ENCODE measurements around the gene DIRAS3.
"Not testable (repeated sequence)": the region's sequence is repeated elsewhere in the genome, so short reads cannot be mapped to it uniquely, and the experiment has no call there.

Gene DIRAS3

DNA sequence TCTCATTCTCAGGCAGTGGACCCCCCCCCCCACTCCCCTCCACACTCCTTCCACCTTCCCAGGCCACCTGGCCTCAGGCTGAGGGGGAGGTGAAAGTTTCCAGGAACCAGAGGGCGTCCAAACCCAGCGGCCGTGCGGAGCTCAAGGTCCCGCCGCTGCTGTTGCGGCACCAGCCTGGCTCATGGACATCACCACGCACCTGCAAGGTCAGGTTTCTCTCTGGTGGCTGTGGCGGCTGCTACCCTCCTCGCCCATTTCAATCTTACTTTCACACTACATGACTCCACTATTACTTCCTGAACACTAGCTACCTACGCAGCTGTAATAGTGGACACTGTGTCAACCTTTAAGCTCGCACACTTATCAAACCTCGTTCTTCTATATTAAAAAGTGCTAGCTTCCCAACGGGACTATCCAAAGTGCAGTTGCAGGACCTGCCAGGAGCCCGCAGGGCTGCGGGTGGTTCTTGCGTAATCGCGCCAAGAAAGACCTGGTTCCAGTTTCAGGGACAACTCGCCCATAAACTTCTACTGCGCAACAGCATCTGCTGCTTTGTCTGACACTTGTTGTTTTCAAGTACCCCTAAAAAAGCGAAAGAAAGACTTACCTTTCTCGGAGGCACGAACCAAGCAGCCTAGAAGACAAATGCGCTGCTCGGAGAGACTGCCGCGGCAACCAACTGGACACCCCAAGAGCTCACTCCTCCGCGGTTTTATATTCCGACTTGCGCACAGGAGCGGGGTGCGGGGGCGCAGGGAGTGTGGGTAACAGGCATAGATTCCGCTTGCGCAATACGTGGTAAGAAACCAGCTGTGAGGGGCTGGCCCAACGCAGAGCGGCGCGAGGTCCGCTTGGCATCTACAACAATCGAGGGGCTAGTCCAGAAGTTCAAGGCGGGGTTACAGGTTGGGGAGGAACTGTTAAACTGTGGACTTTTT, at the start of gene DIRAS3:
DIRAS3 (minus strand) TSS at position 687 of the 938 bp plus-strand sequence. CDS start 3,330 bp downstream, outside the sequence.
- no peak for DNase-seq

- DNase-seq = no peak
Measured at GRCh38 chr1:68093737-68094136, 43.3 kb upstream of the DIRAS3 start.

- DNase-seq = no peak
Measured at GRCh38 chr1:68087184-68087583, 36.8 kb upstream of the DIRAS3 start.

- DNase-seq = no peak
Measured at GRCh38 chr1:68085752-68086151, 35.3 kb upstream of the DIRAS3 start.

DNA sequence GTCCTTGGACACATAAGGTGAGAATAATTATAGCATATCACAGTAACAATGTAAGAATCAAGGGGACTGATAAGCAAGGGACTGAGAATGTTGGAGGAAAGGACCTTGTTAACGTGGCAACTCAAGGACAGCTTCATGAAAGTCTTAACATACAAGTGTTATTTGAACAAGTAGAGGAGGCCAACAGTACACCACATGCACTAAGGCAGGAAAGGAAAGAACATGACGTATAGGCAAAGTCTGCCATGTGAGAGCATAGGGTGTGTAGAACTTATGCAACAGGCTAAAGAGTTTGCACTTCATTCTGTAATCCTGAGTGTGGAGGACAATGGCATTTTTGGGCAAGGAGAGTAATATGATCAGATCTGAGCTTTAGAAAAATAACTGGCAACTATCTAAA, 33.3 kb upstream of the DIRAS3 start:
- no peak for DNase-seq

GRCh38 chr1:68081775-68082283, 31.4 kb upstream of the DIRAS3 start:
- DNase-seq = no peak

- no peak for DNase-seq
Measured at GRCh38 chr1:68078647-68079046, 28.2 kb upstream of the DIRAS3 start.

GRCh38 chr1:68074472-68074871, 24.0 kb upstream of the DIRAS3 start:
- DNase-seq = no peak

DNA sequence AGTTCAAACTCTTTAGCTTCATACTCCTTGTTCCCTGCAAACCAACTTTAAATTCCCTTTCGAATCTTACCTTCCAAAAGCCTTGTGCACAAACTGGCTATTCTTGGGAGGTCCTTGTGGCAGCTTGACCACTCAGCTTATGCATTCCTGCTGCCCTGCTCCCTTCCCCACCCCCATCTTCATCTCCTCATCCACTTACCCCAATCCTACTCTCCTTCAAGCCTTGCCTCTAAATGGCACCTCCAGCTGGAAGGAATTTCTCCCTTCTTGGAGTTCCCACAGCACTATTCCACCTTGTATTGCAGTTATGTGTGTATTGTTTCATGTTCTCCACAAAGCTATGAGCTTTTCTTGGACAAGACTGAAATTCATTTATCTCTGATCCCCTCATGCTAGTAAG, 15.3 kb upstream of the DIRAS3 start:
- DNase-seq = no peak

GRCh38 chr1:68058053-68058452, 7.6 kb upstream of the DIRAS3 start:
- not testable (repeated sequence) for DNase-seq

DNA sequence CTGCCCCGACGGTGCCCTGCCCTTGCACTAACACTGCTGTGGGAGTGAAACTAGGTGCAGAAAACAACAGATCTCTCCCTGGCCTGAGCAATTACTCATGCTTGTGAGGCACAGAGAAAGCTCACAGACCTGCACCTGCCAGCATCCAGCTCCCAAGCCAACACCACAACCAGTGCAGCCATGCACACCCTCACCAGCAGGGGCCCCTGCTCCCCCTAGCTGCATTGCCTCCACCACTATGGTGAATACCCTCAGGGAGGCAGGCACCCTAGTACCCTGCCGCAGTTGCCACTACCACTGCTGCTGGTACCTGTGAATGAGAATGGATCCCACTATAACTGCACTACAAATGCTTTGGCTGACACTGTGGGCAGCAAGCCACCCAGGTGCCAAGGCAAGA, 7.1 kb upstream of the DIRAS3 start:
- DNase-seq = no peak

DNA sequence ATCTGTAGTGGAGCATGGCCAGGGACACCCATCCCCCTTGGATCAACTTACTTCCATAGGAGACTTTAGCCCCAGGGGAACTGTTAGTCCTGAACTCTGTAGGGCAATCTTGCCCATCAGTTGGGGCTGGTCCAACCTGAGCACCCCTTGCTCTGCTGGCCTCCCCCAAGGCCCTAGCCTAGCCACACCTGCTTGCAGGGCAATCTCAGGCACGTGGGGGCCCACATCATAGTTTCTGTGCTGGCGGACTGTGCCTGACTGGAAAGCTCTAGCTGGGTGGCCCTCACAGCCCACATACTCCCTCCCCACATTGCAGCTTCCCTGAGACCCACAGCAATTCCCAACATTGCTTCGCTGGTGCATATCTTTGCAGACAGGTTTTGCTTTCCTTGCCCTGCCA, 6.6 kb upstream of the DIRAS3 start:
- no peak for DNase-seq

DNA sequence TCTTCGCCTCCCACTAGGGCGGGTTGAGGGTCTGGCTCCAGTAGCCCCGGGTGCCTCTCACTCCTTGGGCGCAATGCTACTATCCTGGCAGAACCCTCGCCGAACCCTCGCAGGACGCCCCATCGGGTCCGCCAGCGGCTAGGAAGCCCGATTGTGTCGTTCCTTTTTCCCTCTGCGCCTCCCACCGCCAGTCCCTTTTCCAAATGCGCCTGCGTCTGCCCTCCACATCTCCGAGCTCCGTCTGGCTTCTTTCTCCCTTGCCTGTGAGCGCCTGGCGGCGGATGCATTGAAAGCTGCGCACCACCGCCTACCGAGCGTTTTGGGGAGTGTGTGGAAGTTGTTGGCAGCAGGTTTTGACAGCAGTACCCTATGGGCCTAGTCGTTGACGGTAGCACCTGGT, 1.0 kb upstream of the DIRAS3 start:
- no peak for DNase-seq

DNA sequence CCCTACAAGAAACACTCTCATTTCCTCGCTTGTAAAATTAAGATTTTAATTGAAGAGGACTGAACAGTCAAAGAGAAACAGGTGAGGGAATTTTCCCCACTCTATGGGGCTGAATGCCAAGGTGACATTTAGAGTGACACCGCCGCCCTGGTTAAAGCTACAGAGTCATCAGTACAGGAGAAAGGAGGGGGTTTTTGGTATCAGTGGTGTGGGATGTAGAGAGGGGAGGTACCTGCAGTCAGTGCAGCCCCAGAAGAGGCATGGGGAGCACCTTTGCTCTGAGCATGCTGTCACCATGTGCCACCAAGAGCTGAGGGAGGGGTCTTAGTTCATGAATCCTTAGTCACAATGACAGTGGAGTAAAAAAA, 2.8 kb downstream of the DIRAS3 start:
- DNase-seq = no peak

- DNase-seq = no peak
Measured at GRCh38 chr1:68046885-68047658, 3.4 kb downstream of the DIRAS3 start.

DNA sequence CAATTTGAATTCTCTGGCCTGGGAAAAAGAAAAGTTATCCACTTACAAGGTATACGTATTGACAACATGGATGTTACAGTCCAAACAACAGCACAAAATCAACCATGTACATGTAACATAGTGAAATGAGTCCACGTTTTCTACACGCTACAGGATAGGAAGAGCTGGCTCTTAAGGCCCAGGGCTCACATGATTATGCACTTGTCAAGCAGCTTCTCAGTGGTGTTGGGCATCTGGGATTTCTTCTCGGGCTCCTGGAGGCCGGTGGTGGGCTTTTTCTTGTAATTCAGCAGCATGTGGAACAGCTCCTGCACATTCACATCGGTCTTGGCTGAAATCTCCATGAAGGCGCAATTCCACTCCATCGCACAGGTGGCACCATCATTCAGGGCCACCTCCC, 4.0 kb downstream of the DIRAS3 start:
- no peak for DNase-seq

- no peak for DNase-seq
Measured at GRCh38 chr1:68045511-68046180, 4.8 kb downstream of the DIRAS3 start.

GRCh38 chr1:68043443-68044090, 6.9 kb downstream of the DIRAS3 start:
- DNase-seq = no peak

DNA sequence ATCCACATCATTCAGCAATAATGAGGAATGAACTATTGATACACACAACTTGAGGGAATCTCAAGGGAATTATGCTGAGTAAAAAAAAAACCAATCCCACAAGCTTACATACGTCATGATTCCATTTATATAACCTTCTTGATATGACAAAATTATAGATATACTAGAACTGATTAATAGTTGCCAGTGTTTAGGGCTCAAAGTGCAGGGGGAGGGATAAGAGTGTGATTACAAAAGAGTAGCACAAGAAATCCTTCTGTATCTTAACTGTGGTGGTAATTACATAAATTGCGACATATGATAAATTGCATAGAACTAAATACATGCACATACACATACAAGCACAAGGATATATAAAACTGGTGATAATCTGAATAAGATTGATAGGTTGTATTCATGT, 13.5 kb downstream of the DIRAS3 start:
- DNase-seq = no peak

- DNase-seq = no peak
Measured at GRCh38 chr1:68029444-68029843, 21.0 kb downstream of the DIRAS3 start.

GRCh38 chr1:68028566-68028965, 21.9 kb downstream of the DIRAS3 start:
- no peak for DNase-seq

DNA sequence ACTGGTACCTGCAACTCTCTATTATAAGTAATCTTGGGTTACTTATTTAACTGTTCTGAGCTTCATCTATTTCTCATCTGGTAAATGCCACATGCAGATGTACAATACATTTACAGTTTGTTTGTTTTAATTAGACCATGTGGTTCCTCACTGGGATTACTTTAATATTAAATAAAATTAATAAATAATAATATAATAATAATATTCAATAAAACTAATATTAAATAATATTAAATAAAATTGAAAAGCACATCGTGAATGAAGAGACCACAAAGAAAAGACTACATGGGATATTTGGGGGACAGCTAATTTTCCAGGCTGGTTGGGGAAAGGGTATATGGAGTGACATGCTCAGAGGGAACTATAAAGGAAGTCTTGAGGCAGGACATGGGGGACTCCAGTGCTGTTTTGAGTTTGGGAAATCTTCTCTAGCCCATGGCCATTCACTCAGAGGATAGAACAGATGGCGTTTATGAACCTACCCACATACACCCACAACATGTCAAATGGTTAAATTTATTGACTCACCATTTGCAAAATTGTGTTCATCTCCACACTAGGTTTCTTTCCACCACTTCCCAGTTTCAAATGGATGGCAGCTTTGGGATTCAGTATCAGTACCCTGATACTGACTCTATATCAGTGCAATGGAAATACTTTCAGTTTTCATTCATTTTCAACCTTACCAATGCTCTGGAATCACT, 25.6 kb downstream of the DIRAS3 start:
- no peak for DNase-seq

Measured in NCI-H2029 treated with DMSO at 0.1 percent for 48 hours (cell line).